ENCODE results near the gene RABEPK. TPM values are rescaled to one million over a fixed set of nuclear protein-coding genes. Genes with fewer than 3 reads are reported as not detected.

Gene RABEPK
- total RNA-seq, 4 donors from 2014 or later = 16.0 to 39.7 (median 21.0) TPM

- H3K9me3 ChIP-seq = no peaks in the 10 kb centered on the region
- H3K27ac ChIP-seq = peak overlapping the region; percentile 93 to 96
- intact Hi-C loops (cut with DNase I; ENCODE audit: low total_unique reads) = no loop called here
- TF ChIP-seq CTCF (IDR thresholded peaks at IDR 0.05) (no peak), POLR2A (IDR thresholded peaks at IDR 0.05) (no peak)
- H3K4me3 ChIP-seq = peak overlapping the region; percentile 61 to 83
- no peaks in the 10 kb centered on the region for H3K27me3 ChIP-seq
- H3K36me3 ChIP-seq = no peaks in the 10 kb centered on the region
- peak in 1 of 2 donors; percentile 39 for DNase-seq
- H3K4me1 ChIP-seq = peaks cover 0 to 6% of the 10 kb centered on the region in 2 donors
These were observed 41.8 kb downstream of the RABEPK start for GRCh38 chr9:125241863-125242739.

- no peaks in the 10 kb centered on the region for H3K9me3 ChIP-seq
- TF ChIP-seq CTCF (IDR thresholded peaks at IDR 0.05) = no peak
- no peak for TF ChIP-seq POLR2A (IDR thresholded peaks at IDR 0.05)
- H3K27me3 ChIP-seq = no peaks in the 10 kb centered on the region
- no peak for DNase-seq
- H3K4me1 ChIP-seq = no peaks in the 10 kb centered on the region
- intact Hi-C loops (cut with DNase I; ENCODE audit: low total_unique reads) = no loop called here
- H3K27ac ChIP-seq = no peak overlapping the region
- H3K36me3 ChIP-seq = no peaks in the 10 kb centered on the region
- no peak overlapping the region for H3K4me3 ChIP-seq
These were observed 43.5 kb downstream of the RABEPK start for GRCh38 chr9:125243792-125244260.

GRCh38 chr9:125246261-125246667 lies 45.9 kb downstream of the RABEPK start:
- Histone ChIP-seq H3K27me3 (no peaks in the 10 kb centered on the region), H3K4me1 (no peaks in the 10 kb centered on the region), H3K36me3 (no peaks in the 10 kb centered on the region), H3K4me3 (no peak overlapping the region), H3K9me3 (no peaks in the 10 kb centered on the region), H3K27ac (no peak overlapping the region)
- intact Hi-C loops (cut with DNase I; ENCODE audit: low total_unique reads) = no loop called here
- no peak for TF ChIP-seq CTCF (IDR thresholded peaks at IDR 0.05)
- no peak for TF ChIP-seq POLR2A (IDR thresholded peaks at IDR 0.05)
- DNase-seq = no peak

- Histone ChIP-seq H3K4me3 (no peak overlapping the region), H3K9me3 (no peaks in the 10 kb centered on the region), H3K36me3 (no peaks in the 10 kb centered on the region), H3K27ac (no peak overlapping the region), H3K27me3 (no peaks in the 10 kb centered on the region), H3K4me1 (no peaks in the 10 kb centered on the region)
- intact Hi-C loops (cut with DNase I; ENCODE audit: low total_unique reads) = no loop called here
- TF ChIP-seq CTCF (IDR thresholded peaks at IDR 0.05) (no peak), POLR2A (IDR thresholded peaks at IDR 0.05) (no peak)
- no peak for DNase-seq
These were observed 53.9 kb downstream of the RABEPK start for GRCh38 chr9:125254231-125254630.

GRCh38 chr9:125255781-125256391 lies 55.5 kb downstream of the RABEPK start:
- TF ChIP-seq CTCF (IDR thresholded peaks at IDR 0.05) = no peak
- no peak for TF ChIP-seq POLR2A (IDR thresholded peaks at IDR 0.05)
- H3K36me3 ChIP-seq = no peaks in the 10 kb centered on the region
- no peaks in the 10 kb centered on the region for H3K4me1 ChIP-seq
- intact Hi-C loops (cut with DNase I; ENCODE audit: low total_unique reads) = no loop called here
- no peak overlapping the region for H3K27ac ChIP-seq
- H3K4me3 ChIP-seq = no peak overlapping the region
- no peaks in the 10 kb centered on the region for H3K9me3 ChIP-seq
- H3K27me3 ChIP-seq = no peaks in the 10 kb centered on the region
- no peak for DNase-seq
